Naive B cell (primary cell): ENCODE data around the gene PHF21B. TPM values are rescaled to one million over a fixed set of nuclear protein-coding genes. Genes with fewer than 3 reads are reported as not detected.
A peak's percentile ranks its signal among the peaks of the same experiment; 100 is the strongest.

Experiments
- ATAC-seq, 2 donors: fragments of 150-1000 bp; cut with Tn5 transposase; 2 replicates each; pipeline ENCODE4 v1.10.0; 2021; ENCODE audit warnings: low read depth in 2 of 2, mild to moderate bottlenecking in 2 of 2, moderate library complexity in 2 of 2
- DNase-seq: peaks from one replicate; pipeline ENCODE4 v3.0.0; 2022
- H3K27ac Mint-ChIP-seq, 6 donors: one replicate each; pipeline ENCODE4 v1.8.0; 2020 to 2022; ENCODE audit warnings: mild to moderate bottlenecking in 6 of 6, mixed read lengths in 6 of 6, moderate library complexity in 5 of 6, inconsistent platforms in 2 of 6
- H3K27me3 Mint-ChIP-seq, 3 donors: one replicate each; pipeline ENCODE4 v1.8.0; 2021 to 2022; ENCODE audit warnings: mixed read lengths in 3 of 3, mild to moderate bottlenecking in 1 of 3
- H3K36me3 Mint-ChIP-seq, 2 donors: one replicate each; pipeline ENCODE4 v1.8.0; 2020 to 2022; ENCODE audit warnings: mixed read lengths in 2 of 2, inconsistent platforms in 1 of 2, mild to moderate bottlenecking in 1 of 2
- H3K4me1 Mint-ChIP-seq, 3 donors: one replicate each; pipeline ENCODE4 v1.8.0; 2020 to 2022; ENCODE audit warnings: mixed read lengths in 3 of 3, inconsistent platforms in 1 of 3, mild to moderate bottlenecking in 1 of 3, moderate library complexity in 1 of 3
- H3K4me3 Mint-ChIP-seq, 8 donors: one replicate each; pipeline ENCODE4 v1.8.0; 2020 to 2022; ENCODE audit warnings: mild to moderate bottlenecking in 8 of 8, mixed read lengths in 8 of 8, moderate library complexity in 8 of 8, inconsistent platforms in 2 of 8
- H3K9me3 Mint-ChIP-seq, 7 donors: one replicate each; pipeline ENCODE4 v1.8.0; 2020 to 2022; ENCODE audit warnings: mixed read lengths in 7 of 7, mild to moderate bottlenecking in 5 of 7, inconsistent platforms in 2 of 7, moderate library complexity in 1 of 7
- polyA plus RNA-seq, 6 donors: library from polyadenylated mRNA; unstranded; fragments of 300-500 nt; fragmentation: Illumina TruSeq; gene quantifications; one replicate each; pipeline ENCODE4 v1.2.3, GENCODE V29; 2021; ENCODE audit warnings: low read depth in 6 of 6

Gene PHF21B
- polyA plus RNA-seq, 6 donors from 2014 or later: not detected

- H3K27ac Mint-ChIP-seq: no peak overlapping the region
- DNase-seq (peak; percentile 9), ATAC-seq (no peak)
- no peak overlapping the region for H3K4me3 Mint-ChIP-seq
- peaks cover 0 to 2% (median 0%) of the 10 kb centered on the region in 3 donors for H3K4me1 Mint-ChIP-seq
- peaks cover 0 to 3% (median 0%) of the 10 kb centered on the region in 7 donors for H3K9me3 Mint-ChIP-seq
- peaks cover 12 to 32% (median 21%) of the 10 kb centered on the region in 3 donors for H3K27me3 Mint-ChIP-seq
- no peaks in the 10 kb centered on the region for H3K36me3 Mint-ChIP-seq
Observed at GRCh38 chr22:44975427-44976262, 34.2 kb downstream of the PHF21B start.

GRCh38 chr22:44974454-44974853 lies 35.4 kb downstream of the PHF21B start:
- no peak overlapping the region for H3K4me3 Mint-ChIP-seq
- no peak overlapping the region for H3K27ac Mint-ChIP-seq
- DNase-seq (no peak), ATAC-seq (no peak)
- peaks cover 0 to 2% (median 0%) of the 10 kb centered on the region in 3 donors for H3K4me1 Mint-ChIP-seq
- H3K9me3 Mint-ChIP-seq: peaks cover 0 to 3% (median 0%) of the 10 kb centered on the region in 7 donors
- no peaks in the 10 kb centered on the region for H3K36me3 Mint-ChIP-seq
- H3K27me3 Mint-ChIP-seq: peaks cover 10 to 27% (median 13%) of the 10 kb centered on the region in 3 donors

- Mint-ChIP-seq H3K4me3 (peak overlapping the region in 1 of 8 donors; percentile 23), H3K4me1 (peaks cover 0 to 2% (median 0%) of the 10 kb centered on the region in 3 donors), H3K9me3 (peaks cover 0 to 3% (median 0%) of the 10 kb centered on the region in 7 donors), H3K27me3 (peaks cover 9 to 27% (median 10%) of the 10 kb centered on the region in 3 donors), H3K36me3 (no peaks in the 10 kb centered on the region), H3K27ac (no peak overlapping the region)
- ATAC-seq (no peak), DNase-seq (no peak)
Observed at GRCh38 chr22:44973829-44974228, 36.0 kb downstream of the PHF21B start.

- Mint-ChIP-seq H3K9me3 (peaks cover 0 to 3% (median 0%) of the 10 kb centered on the region in 7 donors), H3K4me1 (peaks cover 0 to 2% (median 0%) of the 10 kb centered on the region in 3 donors), H3K4me3 (no peak overlapping the region), H3K27ac (no peak overlapping the region), H3K36me3 (no peaks in the 10 kb centered on the region), H3K27me3 (peaks cover 9 to 21% (median 10%) of the 10 kb centered on the region in 3 donors)
- ATAC-seq (no peak), DNase-seq (no peak)
Observed at GRCh38 chr22:44972363-44973083, 37.3 kb downstream of the PHF21B start.

- Mint-ChIP-seq H3K27ac (no peak overlapping the region), H3K9me3 (peaks cover 0 to 3% (median 0%) of the 10 kb centered on the region in 7 donors), H3K4me3 (no peak overlapping the region), H3K27me3 (peaks cover 9 to 21% (median 13%) of the 10 kb centered on the region in 3 donors), H3K36me3 (no peaks in the 10 kb centered on the region), H3K4me1 (peaks cover 0 to 2% (median 0%) of the 10 kb centered on the region in 3 donors)
- DNase-seq (no peak), ATAC-seq (no peak)
Observed at GRCh38 chr22:44971651-44972362, 38.0 kb downstream of the PHF21B start.

GRCh38 chr22:44970291-44970690 lies 39.5 kb downstream of the PHF21B start:
- no peak for DNase-seq
- peaks cover 0 to 2% (median 0%) of the 10 kb centered on the region in 3 donors for H3K4me1 Mint-ChIP-seq
- H3K36me3 Mint-ChIP-seq: no peaks in the 10 kb centered on the region
- H3K27me3 Mint-ChIP-seq: peaks cover 9 to 30% (median 22%) of the 10 kb centered on the region in 3 donors
- no peak overlapping the region for H3K4me3 Mint-ChIP-seq
- no peak overlapping the region for H3K27ac Mint-ChIP-seq
- no peak for ATAC-seq
- no peaks in the 10 kb centered on the region for H3K9me3 Mint-ChIP-seq

- peaks cover 9 to 32% (median 22%) of the 10 kb centered on the region in 3 donors for H3K27me3 Mint-ChIP-seq
- DNase-seq (no peak), ATAC-seq (no peak)
- H3K36me3 Mint-ChIP-seq: no peaks in the 10 kb centered on the region
- peaks cover 0 to 2% (median 0%) of the 10 kb centered on the region in 3 donors for H3K4me1 Mint-ChIP-seq
- H3K4me3 Mint-ChIP-seq: no peak overlapping the region
- H3K27ac Mint-ChIP-seq: peak overlapping the region in 1 of 6 donors; percentile 83
- H3K9me3 Mint-ChIP-seq: no peaks in the 10 kb centered on the region
Observed at GRCh38 chr22:44969817-44970216, 40.0 kb downstream of the PHF21B start.

- ATAC-seq (no peak), DNase-seq (no peak)
- H3K36me3 Mint-ChIP-seq: no peaks in the 10 kb centered on the region
- no peaks in the 10 kb centered on the region for H3K9me3 Mint-ChIP-seq
- peaks cover 9 to 29% (median 22%) of the 10 kb centered on the region in 3 donors for H3K27me3 Mint-ChIP-seq
- H3K4me1 Mint-ChIP-seq: peaks cover 0 to 2% (median 0%) of the 10 kb centered on the region in 3 donors
- no peak overlapping the region for H3K27ac Mint-ChIP-seq
- H3K4me3 Mint-ChIP-seq: no peak overlapping the region
Observed at GRCh38 chr22:44968736-44969135, 41.1 kb downstream of the PHF21B start.

- Mint-ChIP-seq H3K4me1 (no peaks in the 10 kb centered on the region), H3K27me3 (peaks cover 0 to 14% (median 12%) of the 10 kb centered on the region in 3 donors), H3K27ac (no peak overlapping the region), H3K9me3 (peaks cover 0 to 1% (median 0%) of the 10 kb centered on the region in 7 donors), H3K36me3 (no peaks in the 10 kb centered on the region), H3K4me3 (no peak overlapping the region)
- ATAC-seq (no peak), DNase-seq (no peak)
Observed at GRCh38 chr22:44965171-44965570, 44.6 kb downstream of the PHF21B start.

GRCh38 chr22:44964722-44965078 lies 45.1 kb downstream of the PHF21B start:
- Mint-ChIP-seq H3K27ac (no peak overlapping the region), H3K27me3 (peaks cover 0 to 19% (median 12%) of the 10 kb centered on the region in 3 donors), H3K4me3 (no peak overlapping the region), H3K9me3 (peaks cover 0 to 1% (median 0%) of the 10 kb centered on the region in 7 donors), H3K36me3 (no peaks in the 10 kb centered on the region), H3K4me1 (no peaks in the 10 kb centered on the region)
- DNase-seq (no peak), ATAC-seq (no peak)

- DNase-seq (no peak), ATAC-seq (no peak)
- Mint-ChIP-seq H3K4me3 (no peak overlapping the region), H3K27me3 (peaks cover 0 to 25% (median 12%) of the 10 kb centered on the region in 3 donors), H3K9me3 (peaks cover 0 to 1% (median 0%) of the 10 kb centered on the region in 7 donors), H3K27ac (no peak overlapping the region), H3K4me1 (no peaks in the 10 kb centered on the region), H3K36me3 (no peaks in the 10 kb centered on the region)
Observed at GRCh38 chr22:44963832-44964721, 45.7 kb downstream of the PHF21B start.

- peaks cover 0 to 27% (median 16%) of the 10 kb centered on the region in 3 donors for H3K27me3 Mint-ChIP-seq
- no peak overlapping the region for H3K27ac Mint-ChIP-seq
- DNase-seq (no peak), ATAC-seq (no peak)
- H3K9me3 Mint-ChIP-seq: peaks cover 0 to 1% (median 0%) of the 10 kb centered on the region in 7 donors
- H3K36me3 Mint-ChIP-seq: no peaks in the 10 kb centered on the region
- no peaks in the 10 kb centered on the region for H3K4me1 Mint-ChIP-seq
- no peak overlapping the region for H3K4me3 Mint-ChIP-seq
Observed at GRCh38 chr22:44962741-44963454, 46.9 kb downstream of the PHF21B start.
